HL-60 (cell line): Measurements from ENCODE around the gene EFR3B.

ENCODE experiments used
- CTCF ChIP-seq: IDR thresholded peaks from one replicate; pipeline ENCODE4 v1.5.1; 2011; ENCODE audit warnings: low read length, control low read depth, inconsistent platforms; ENCODE audit not compliant: insufficient read depth
- GABPA ChIP-seq: IDR thresholded peaks from 2 replicates; pipeline ENCODE4 v1.6.1; 2012; ENCODE audit warnings: low read depth
- POLR2AphosphoS5 ChIP-seq: IDR thresholded peaks from 2 replicates; pipeline ENCODE4 v1.6.1; 2012; ENCODE audit warnings: low read depth
- SPI1 ChIP-seq: IDR thresholded peaks from 2 replicates; pipeline ENCODE4 v1.6.1; 2012; ENCODE audit warnings: low read depth, mild to moderate bottlenecking, borderline replicate concordance

- TF ChIP-seq CTCF: no peak
- TF ChIP-seq POLR2AphosphoS5: no peak
- no peak for TF ChIP-seq SPI1
- TF ChIP-seq GABPA: no peak
Observed at GRCh38 chr2:25177211-25177611, 135.3 kb downstream of the EFR3B start.
